ENCODE results near the gene KCNMA1.

GRCh38 chr10:77457721-77458120 is 179.9 kb downstream of the KCNMA1 start:
- no peak for TF ChIP-seq CTCF (IDR thresholded peaks at IDR 0.05)
- TF ChIP-seq POLR2A (IDR thresholded peaks at IDR 0.05) = no peak
